ENCODE data around the gene PPP1R18. TPM values are rescaled to one million over a fixed set of nuclear protein-coding genes. Genes with fewer than 3 reads are reported as not detected.

Gene PPP1R18
- total and polyA plus RNA-seq, 9 of the 15 experiments (the other 6 are each of a cell fraction or from before 2014, with no cell fraction given), result 12.0 to 99.2 (median 42.6) TPM

DNA sequence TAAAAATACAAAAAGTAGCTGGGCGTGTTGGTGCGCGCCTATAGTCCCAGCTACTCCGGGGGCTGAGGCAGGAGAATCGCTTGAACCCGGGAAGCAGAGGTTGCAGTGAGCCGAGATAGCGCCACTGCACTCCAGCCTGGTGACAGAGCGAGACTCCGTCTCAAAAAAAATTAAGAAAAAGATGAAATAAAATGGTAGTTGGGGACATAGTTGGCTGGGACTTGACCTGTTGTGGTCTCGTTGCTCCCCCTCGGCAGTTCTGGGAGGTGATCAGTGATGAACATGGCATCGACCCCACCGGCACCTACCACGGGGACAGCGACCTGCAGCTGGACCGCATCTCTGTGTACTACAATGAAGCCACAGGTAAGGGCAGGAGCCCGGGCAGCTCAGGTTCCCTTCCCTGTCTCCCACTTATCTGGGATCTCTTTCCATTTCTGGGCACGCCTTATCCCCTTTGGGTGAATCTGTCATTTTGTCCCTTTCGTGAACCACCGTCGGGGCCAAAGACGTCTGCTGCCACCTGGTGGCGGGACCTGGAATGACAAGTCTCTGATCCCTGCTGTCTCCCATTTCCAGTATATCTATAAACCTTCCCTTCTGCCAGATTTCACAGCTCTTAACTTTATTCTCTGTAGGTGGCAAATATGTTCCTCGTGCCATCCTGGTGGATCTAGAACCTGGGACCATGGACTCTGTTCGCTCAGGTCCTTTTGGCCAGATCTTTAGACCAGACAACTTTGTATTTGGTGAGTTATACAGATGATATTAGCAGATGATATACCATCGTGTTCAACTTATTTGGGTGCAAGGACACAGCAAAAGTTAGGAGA, 36.1 kb upstream of the PPP1R18 start (continued):
- peak; percentile 21 for TF ChIP-seq NEUROD1 (IDR thresholded peaks at IDR 0.05; ENCODE audit: borderline replicate concordance, low read depth, low read length, partially characterized antibody)
- 0 out of 4 replicates have a peak, but pooled peaks of 1 of the 2 experiments have one; percentile 10 for TF ChIP-seq NRF1 (conservative IDR thresholded peaks at IDR 0.05 in 1 of 2, IDR thresholded peaks at IDR 0.05 in 1 of 2)
- no peak for TF ChIP-seq POU5F1 (IDR thresholded peaks at IDR 0.05; ENCODE audit: borderline replicate concordance, low read depth, low read length, partially characterized antibody)
- TF ChIP-seq XRCC4 (IDR thresholded peaks at IDR 0.05; ENCODE audit: extremely low read depth, insufficient read depth, insufficient read length), result no peak
- no peak for TF ChIP-seq CBX1 (IDR thresholded peaks at IDR 0.05; ENCODE audit: low read depth)
- peak; percentile 73; the same call in 1 of the 2 replicates for TF ChIP-seq ARID2 (IDR thresholded peaks at IDR 0.05)
- no peak for TF ChIP-seq RBM14 (IDR thresholded peaks at IDR 0.05; ENCODE audit: borderline replicate concordance, insufficient read depth, low read depth, low read length)
- no peak for TF ChIP-seq TAL1 (IDR thresholded peaks at IDR 0.05)
- no peak for TF ChIP-seq RFX5 (IDR thresholded peaks at IDR 0.05; ENCODE audit: low read depth, low read length)
- peak; percentile 54; the same call in 1 of the 2 replicates for TF ChIP-seq MTA1 (IDR thresholded peaks at IDR 0.05; ENCODE audit: borderline replicate concordance)
- 0 out of 2 replicates have a peak, but pooled peaks have one; percentile 28 for TF ChIP-seq SUPT5H (IDR thresholded peaks at IDR 0.05)
- no peak for TF ChIP-seq ZBTB8A (IDR thresholded peaks at IDR 0.05; ENCODE audit: partially characterized antibody)
- TF ChIP-seq TSHZ1 (CRISPR knock-in tag; IDR thresholded peaks at IDR 0.05), result no peak
- TF ChIP-seq DDX20 (tag; IDR thresholded peaks at IDR 0.05; ENCODE audit: low read depth), result no peak
- peak; percentile 80 for TF ChIP-seq ZBED1 (IDR thresholded peaks at IDR 0.05)
- no peak for TF ChIP-seq ZNF717 (CRISPR knock-in tag; IDR thresholded peaks at IDR 0.05)
- TF ChIP-seq, protein P1, sequence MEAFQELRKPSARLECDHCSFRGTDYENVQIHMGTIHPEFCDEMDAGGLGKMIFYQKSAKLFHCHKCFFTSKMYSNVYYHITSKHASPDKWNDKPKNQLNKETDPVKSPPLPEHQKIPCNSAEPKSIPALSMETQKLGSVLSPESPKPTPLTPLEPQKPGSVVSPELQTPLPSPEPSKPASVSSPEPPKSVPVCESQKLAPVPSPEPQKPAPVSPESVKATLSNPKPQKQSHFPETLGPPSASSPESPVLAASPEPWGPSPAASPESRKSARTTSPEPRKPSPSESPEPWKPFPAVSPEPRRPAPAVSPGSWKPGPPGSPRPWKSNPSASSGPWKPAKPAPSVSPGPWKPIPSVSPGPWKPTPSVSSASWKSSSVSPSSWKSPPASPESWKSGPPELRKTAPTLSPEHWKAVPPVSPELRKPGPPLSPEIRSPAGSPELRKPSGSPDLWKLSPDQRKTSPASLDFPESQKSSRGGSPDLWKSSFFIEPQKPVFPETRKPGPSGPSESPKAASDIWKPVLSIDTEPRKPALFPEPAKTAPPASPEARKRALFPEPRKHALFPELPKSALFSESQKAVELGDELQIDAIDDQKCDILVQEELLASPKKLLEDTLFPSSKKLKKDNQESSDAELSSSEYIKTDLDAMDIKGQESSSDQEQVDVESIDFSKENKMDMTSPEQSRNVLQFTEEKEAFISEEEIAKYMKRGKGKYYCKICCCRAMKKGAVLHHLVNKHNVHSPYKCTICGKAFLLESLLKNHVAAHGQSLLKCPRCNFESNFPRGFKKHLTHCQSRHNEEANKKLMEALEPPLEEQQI (IDR thresholded peaks at IDR 0.05), result no peak
- TF ChIP-seq MTF1 (CRISPR knock-in tag; IDR thresholded peaks at IDR 0.05; ENCODE audit: borderline replicate concordance), result no peak
- TF ChIP-seq MTA3 (IDR thresholded peaks at IDR 0.05; ENCODE audit: borderline replicate concordance), result peak; percentile 70; the same call in 1 of the 2 replicates
- no peak for TF ChIP-seq MCM5 (IDR thresholded peaks at IDR 0.05; ENCODE audit: low read depth)
- TF ChIP-seq LARP7 (IDR thresholded peaks at IDR 0.05), result no peak; the same call in 1 of the 2 replicates
- peak; percentile 2; the same call in 1 of the 2 replicates for TF ChIP-seq CBFA2T3 (IDR thresholded peaks at IDR 0.05)
- no peak for TF ChIP-seq ZNF277 (CRISPR knock-in tag; IDR thresholded peaks at IDR 0.05; ENCODE audit: borderline replicate concordance)
